ENCODE data around the gene APEX2.

DNA sequence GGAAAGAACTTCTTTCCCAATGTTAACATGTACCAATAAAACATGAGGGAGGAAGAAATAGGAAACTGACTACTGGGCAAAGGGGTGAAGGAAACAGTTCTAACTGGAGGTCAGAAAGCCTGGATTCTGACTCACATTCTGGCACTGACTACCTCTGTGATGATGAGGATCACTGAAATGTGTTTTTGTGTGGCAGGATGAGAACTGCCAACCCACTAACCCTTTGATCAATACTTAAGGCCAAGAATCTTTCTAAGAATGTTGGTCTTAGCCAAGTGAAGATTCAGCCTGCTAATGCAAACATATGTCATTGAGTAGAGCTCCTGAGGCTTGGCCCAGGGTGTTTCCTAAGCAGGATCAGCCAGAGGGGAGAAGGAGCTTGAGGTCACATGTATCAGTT lies 26.0 kb downstream of the APEX2 start:
- TF ChIP-seq, protein P1, sequence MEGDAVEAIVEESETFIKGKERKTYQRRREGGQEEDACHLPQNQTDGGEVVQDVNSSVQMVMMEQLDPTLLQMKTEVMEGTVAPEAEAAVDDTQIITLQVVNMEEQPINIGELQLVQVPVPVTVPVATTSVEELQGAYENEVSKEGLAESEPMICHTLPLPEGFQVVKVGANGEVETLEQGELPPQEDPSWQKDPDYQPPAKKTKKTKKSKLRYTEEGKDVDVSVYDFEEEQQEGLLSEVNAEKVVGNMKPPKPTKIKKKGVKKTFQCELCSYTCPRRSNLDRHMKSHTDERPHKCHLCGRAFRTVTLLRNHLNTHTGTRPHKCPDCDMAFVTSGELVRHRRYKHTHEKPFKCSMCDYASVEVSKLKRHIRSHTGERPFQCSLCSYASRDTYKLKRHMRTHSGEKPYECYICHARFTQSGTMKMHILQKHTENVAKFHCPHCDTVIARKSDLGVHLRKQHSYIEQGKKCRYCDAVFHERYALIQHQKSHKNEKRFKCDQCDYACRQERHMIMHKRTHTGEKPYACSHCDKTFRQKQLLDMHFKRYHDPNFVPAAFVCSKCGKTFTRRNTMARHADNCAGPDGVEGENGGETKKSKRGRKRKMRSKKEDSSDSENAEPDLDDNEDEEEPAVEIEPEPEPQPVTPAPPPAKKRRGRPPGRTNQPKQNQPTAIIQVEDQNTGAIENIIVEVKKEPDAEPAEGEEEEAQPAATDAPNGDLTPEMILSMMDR (IDR thresholded peaks at IDR 0.05), result no peak
- no peak for TF ChIP-seq POLR2A (IDR thresholded peaks at IDR 0.05)

Data from testis (tissue), 2 donors.